ENCODE data around the gene HSPA1B.

DNA sequence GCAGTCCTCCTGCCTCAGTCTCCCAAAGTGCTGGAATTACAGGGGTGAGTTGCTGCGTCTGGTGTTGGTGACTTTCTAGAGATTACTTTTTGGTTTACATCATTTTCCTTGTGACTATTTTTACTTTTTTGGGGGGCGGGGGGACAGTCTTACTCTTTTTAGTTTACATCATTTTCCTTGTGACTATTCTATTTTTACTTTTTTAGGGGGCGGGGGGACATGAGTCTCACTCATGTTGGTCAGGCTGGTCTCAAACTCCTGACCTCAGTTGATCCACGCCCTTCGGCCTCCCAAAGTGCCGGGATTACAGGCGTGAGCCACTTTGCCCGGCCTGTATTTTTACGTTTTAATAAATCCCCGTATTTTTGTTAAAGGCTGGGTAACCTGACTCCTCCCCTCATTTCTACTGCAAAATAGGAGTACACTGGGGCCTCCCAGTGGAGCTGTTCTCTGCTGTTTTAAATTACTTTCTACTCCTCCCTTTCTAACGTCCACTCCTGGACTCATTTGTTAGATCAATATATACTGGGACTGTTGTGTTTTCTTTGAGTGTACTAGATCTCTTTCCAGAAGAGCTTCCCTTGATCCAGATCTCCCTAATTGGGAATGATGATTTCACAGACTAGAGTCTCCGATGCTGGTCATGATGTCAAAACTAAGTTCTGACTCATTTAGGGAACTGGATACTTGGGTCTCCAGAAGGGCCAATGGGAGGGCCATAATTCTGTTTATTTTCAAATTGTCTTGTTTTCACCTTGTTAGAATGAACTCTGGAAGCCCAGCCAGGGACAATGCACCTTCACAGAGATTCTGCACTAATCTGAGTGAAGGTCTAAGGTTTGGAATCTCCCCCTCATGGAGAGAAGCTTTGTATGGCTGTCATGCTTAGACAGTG, 9.2 kb downstream of the HSPA1B start:
- TF ChIP-seq, protein P1, sequence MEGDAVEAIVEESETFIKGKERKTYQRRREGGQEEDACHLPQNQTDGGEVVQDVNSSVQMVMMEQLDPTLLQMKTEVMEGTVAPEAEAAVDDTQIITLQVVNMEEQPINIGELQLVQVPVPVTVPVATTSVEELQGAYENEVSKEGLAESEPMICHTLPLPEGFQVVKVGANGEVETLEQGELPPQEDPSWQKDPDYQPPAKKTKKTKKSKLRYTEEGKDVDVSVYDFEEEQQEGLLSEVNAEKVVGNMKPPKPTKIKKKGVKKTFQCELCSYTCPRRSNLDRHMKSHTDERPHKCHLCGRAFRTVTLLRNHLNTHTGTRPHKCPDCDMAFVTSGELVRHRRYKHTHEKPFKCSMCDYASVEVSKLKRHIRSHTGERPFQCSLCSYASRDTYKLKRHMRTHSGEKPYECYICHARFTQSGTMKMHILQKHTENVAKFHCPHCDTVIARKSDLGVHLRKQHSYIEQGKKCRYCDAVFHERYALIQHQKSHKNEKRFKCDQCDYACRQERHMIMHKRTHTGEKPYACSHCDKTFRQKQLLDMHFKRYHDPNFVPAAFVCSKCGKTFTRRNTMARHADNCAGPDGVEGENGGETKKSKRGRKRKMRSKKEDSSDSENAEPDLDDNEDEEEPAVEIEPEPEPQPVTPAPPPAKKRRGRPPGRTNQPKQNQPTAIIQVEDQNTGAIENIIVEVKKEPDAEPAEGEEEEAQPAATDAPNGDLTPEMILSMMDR (IDR thresholded peaks at IDR 0.05): no peak
- TF ChIP-seq POLR2AphosphoS5 (IDR thresholded peaks at IDR 0.05): no peak
